ENCODE measurements around the gene TM9SF3. TPM values are rescaled to one million over a fixed set of nuclear protein-coding genes. Genes with fewer than 3 reads are reported as not detected.
"Not testable (repeated sequence)": the region's sequence is repeated elsewhere in the genome, so short reads cannot be mapped to it uniquely, and the experiment has no call there.

The TM9SF3 gene
- total RNA-seq, 1 donor from 2014 or later = 75.4 TPM

- intact Hi-C loops (cut with micrococcal nuclease); DNase-seq; ATAC-seq: not testable (repeated sequence)
Observed at GRCh38 chr10:96574564-96574963, 12.2 kb downstream of the TM9SF3 start.

- no peak for DNase-seq
- ATAC-seq = no peak
- intact Hi-C loops (cut with micrococcal nuclease) = no loop called here
Observed at GRCh38 chr10:96573036-96573435, 13.8 kb downstream of the TM9SF3 start.

GRCh38 chr10:96570983-96571964 is 15.5 kb downstream of the TM9SF3 start:
- ATAC-seq (peak; percentile 38), DNase-seq (no peak)
- intact Hi-C loops (cut with micrococcal nuclease) = no loop called here

- ATAC-seq (no peak), DNase-seq (no peak)
- intact Hi-C loops (cut with micrococcal nuclease) = no loop called here
Observed at GRCh38 chr10:96570511-96570910, 16.3 kb downstream of the TM9SF3 start.

- DNase-seq (no peak), ATAC-seq (no peak)
- intact Hi-C loops (cut with micrococcal nuclease) = no loop called here
Observed at GRCh38 chr10:96568402-96568801, 18.4 kb downstream of the TM9SF3 start.

GRCh38 chr10:96565774-96566173 is 21.0 kb downstream of the TM9SF3 start:
- no peak for ATAC-seq
- intact Hi-C loops (cut with micrococcal nuclease) = no loop called here
- DNase-seq = no peak

GRCh38 chr10:96560966-96561887 is 25.6 kb downstream of the TM9SF3 start:
- ATAC-seq (no peak), DNase-seq (no peak)
- intact Hi-C loops (cut with micrococcal nuclease) = no loop called here

GRCh38 chr10:96560489-96560888 is 26.3 kb downstream of the TM9SF3 start:
- DNase-seq (no peak), ATAC-seq (no peak)
- intact Hi-C loops (cut with micrococcal nuclease) = no loop called here

- intact Hi-C loops (cut with micrococcal nuclease) = no loop called here
- DNase-seq (no peak), ATAC-seq (peak; percentile 54)
Observed at GRCh38 chr10:96556003-96556402, 30.8 kb downstream of the TM9SF3 start.

- intact Hi-C loops (cut with micrococcal nuclease) = no loop called here
- DNase-seq = no peak
- no peak for ATAC-seq
Observed at GRCh38 chr10:96555330-96555729, 31.5 kb downstream of the TM9SF3 start.

GRCh38 chr10:96548589-96548988 is 38.2 kb downstream of the TM9SF3 start:
- intact Hi-C loops (cut with micrococcal nuclease) = no loop called here
- DNase-seq (peak; percentile 68), ATAC-seq (no peak)

- intact Hi-C loops (cut with micrococcal nuclease); DNase-seq; ATAC-seq: not testable (repeated sequence)
Observed at GRCh38 chr10:96545558-96545957, 41.3 kb downstream of the TM9SF3 start.

- DNase-seq = no peak
- intact Hi-C loops (cut with micrococcal nuclease) = no loop called here
Observed at GRCh38 chr10:96541921-96542320, 44.9 kb downstream of the TM9SF3 start.

GRCh38 chr10:96540240-96540639 is 46.6 kb downstream of the TM9SF3 start:
- ATAC-seq = no peak
- no peak for DNase-seq
- intact Hi-C loops (cut with micrococcal nuclease) = no loop called here

More at GRCh38 chr10:96541921-96542320, 44.9 kb downstream of the TM9SF3 start:
- ATAC-seq = no peak

GRCh38 chr10:96538683-96539082 is 48.1 kb downstream of the TM9SF3 start:
- DNase-seq (no peak), ATAC-seq (no peak)
- intact Hi-C loops (cut with micrococcal nuclease) = no loop called here

GRCh38 chr10:96536129-96536528 is 50.7 kb downstream of the TM9SF3 start:
- ATAC-seq = no peak
- DNase-seq = no peak
- intact Hi-C loops (cut with micrococcal nuclease) = no loop called here

GRCh38 chr10:96532523-96532922 is 54.3 kb downstream of the TM9SF3 start:
- no peak for DNase-seq
- intact Hi-C loops (cut with micrococcal nuclease) = no loop called here
- no peak for ATAC-seq

GRCh38 chr10:96529634-96530279 is 57.1 kb downstream of the TM9SF3 start:
- ATAC-seq = peak; percentile 94
- intact Hi-C loops (cut with micrococcal nuclease) = no loop called here
- DNase-seq = no peak

- DNase-seq (no peak), ATAC-seq (no peak)
- intact Hi-C loops (cut with micrococcal nuclease) = no loop called here
Observed at GRCh38 chr10:96524741-96525140, 62.1 kb downstream of the TM9SF3 start.

All from left ventricle myocardium superior (tissue), 1 donor.